Endometrial microvascular endothelial cells (primary cell): ENCODE results near the gene RNF223. TPM values are rescaled to one million over a fixed set of nuclear protein-coding genes. Genes with fewer than 3 reads are reported as not detected.
"Not testable (repeated sequence)": the region's sequence is repeated elsewhere in the genome, so short reads cannot be mapped to it uniquely, and the experiment has no call there.

ENCODE experiments used
- in situ Hi-C: cut with HindIII; loops from 2 replicates; pipeline ENCODE4 v1.10.0; 2017; ENCODE audit warnings: low sequenced_read_pairs, low pct_unique_long_range_greater_than_20kb; ENCODE audit errors: inconsistent ontology term
- total RNA-seq: library from RNA; depleted of rRNA; stranded (reverse); fragments of >200 nt; gene quantifications from one replicate; pipeline ENCODE4 v1.2.3, GENCODE V29; 2015; ENCODE audit errors: inconsistent ontology term

RNF223 gene
- total RNA-seq, 1 donor from 2014 or later = not detected

- in situ Hi-C loops = no loop called here
These were observed 8.7 kb downstream of the RNF223 start for GRCh38 chr1:1065265-1065939.

- in situ Hi-C loops = no loop called here
These were observed 9.9 kb downstream of the RNF223 start for GRCh38 chr1:1063945-1064831.

GRCh38 chr1:1063261-1063944, 10.7 kb downstream of the RNF223 start:
- in situ Hi-C loops = no loop called here

GRCh38 chr1:1062348-1063163, 11.6 kb downstream of the RNF223 start:
- in situ Hi-C loops = no loop called here

GRCh38 chr1:1061682-1062345, 12.3 kb downstream of the RNF223 start:
- in situ Hi-C loops = no loop called here

GRCh38 chr1:1060281-1061000, 13.7 kb downstream of the RNF223 start:
- in situ Hi-C loops = no loop called here

GRCh38 chr1:1059494-1060280, 14.4 kb downstream of the RNF223 start:
- in situ Hi-C loops = no loop called here

- in situ Hi-C loops = no loop called here
These were observed 15.1 kb downstream of the RNF223 start for GRCh38 chr1:1058921-1059493.

- in situ Hi-C loops = no loop called here
These were observed 15.8 kb downstream of the RNF223 start for GRCh38 chr1:1058088-1058905.

- in situ Hi-C loops = not testable (repeated sequence)
These were observed 16.4 kb downstream of the RNF223 start for GRCh38 chr1:1057769-1058087.

GRCh38 chr1:1055841-1056736, 18.0 kb downstream of the RNF223 start:
- in situ Hi-C loops = no loop called here

- in situ Hi-C loops = no loop called here
These were observed 19.1 kb downstream of the RNF223 start for GRCh38 chr1:1054971-1055370.

GRCh38 chr1:1054099-1054700, 19.9 kb downstream of the RNF223 start:
- in situ Hi-C loops = no loop called here

- in situ Hi-C loops = no loop called here
These were observed 20.4 kb downstream of the RNF223 start for GRCh38 chr1:1053682-1054081.

GRCh38 chr1:1053022-1053421, 21.1 kb downstream of the RNF223 start:
- in situ Hi-C loops = no loop called here
